Loucy (cell line): Measurements from ENCODE around the gene ASPRV1.

ENCODE experiments used
- EZH2phosphoT487 ChIP-seq: fragments of 200-600 bp; IDR thresholded peaks from 2 replicates; pipeline ENCODE4 v1.6.1; 2018; ENCODE audit warnings: antibody characterized with exemption, mild to moderate bottlenecking, moderate library complexity, borderline replicate concordance
- TF ChIP-seq, protein P1 (sequence below): fragments of 200-600 bp; sonication (generic); conservative IDR thresholded peaks from 2 replicates; pipeline ENCODE4 v1.5.1; 2014; ENCODE audit warnings: mild to moderate bottlenecking, antibody characterized with exemption, low read length

DNA sequence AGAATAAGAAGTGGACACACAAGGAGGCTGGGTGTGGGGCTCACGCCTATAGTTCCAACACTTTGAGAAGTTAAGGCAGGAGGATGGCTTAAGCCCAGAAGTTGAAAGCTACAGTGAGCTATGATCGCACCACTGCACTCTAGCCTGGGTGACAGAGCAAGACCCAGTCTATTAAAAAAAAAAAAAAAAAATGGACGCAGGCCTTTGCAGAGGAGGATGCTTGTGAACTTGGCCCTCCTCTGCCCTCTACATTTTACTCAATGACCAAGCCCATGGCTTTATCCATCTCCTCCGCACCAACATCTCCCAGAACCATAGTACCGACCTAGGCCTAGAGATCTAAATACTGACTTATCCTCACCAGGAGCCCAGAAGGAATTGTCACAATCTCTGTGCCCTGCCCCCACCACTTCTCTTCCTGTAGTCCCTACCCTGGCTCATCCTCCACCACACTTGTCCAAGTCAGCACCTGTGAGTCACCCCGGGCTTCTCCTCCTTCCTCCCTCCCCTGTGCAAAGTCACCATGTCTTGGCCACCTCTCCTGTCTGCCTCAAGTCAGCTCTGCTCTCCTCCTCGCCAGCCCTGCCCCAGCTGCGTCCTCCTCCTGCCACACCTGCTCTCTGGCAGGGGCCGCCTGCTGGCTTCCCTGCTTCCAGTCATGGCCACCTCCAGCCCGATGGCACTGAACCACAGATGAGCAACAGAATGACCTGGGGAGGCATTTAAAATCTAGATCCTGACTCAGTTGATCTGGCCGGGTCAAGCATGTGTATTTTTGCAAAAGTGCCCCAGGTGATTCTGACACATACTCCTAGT lies 35.8 kb upstream of the ASPRV1 start:
- TF ChIP-seq, protein P1, sequence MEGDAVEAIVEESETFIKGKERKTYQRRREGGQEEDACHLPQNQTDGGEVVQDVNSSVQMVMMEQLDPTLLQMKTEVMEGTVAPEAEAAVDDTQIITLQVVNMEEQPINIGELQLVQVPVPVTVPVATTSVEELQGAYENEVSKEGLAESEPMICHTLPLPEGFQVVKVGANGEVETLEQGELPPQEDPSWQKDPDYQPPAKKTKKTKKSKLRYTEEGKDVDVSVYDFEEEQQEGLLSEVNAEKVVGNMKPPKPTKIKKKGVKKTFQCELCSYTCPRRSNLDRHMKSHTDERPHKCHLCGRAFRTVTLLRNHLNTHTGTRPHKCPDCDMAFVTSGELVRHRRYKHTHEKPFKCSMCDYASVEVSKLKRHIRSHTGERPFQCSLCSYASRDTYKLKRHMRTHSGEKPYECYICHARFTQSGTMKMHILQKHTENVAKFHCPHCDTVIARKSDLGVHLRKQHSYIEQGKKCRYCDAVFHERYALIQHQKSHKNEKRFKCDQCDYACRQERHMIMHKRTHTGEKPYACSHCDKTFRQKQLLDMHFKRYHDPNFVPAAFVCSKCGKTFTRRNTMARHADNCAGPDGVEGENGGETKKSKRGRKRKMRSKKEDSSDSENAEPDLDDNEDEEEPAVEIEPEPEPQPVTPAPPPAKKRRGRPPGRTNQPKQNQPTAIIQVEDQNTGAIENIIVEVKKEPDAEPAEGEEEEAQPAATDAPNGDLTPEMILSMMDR = no peak
- no peak for TF ChIP-seq EZH2phosphoT487
